Measurements from ENCODE around the gene FBXL17.
A peak's percentile ranks its signal among the peaks of the same experiment; 100 is the strongest.
"Not testable (repeated sequence)": the region's sequence is repeated elsewhere in the genome, so short reads cannot be mapped to it uniquely, and the experiment has no call there.

FBXL17 gene

GRCh38 chr5:108311682-108312081 lies 70.2 kb downstream of the FBXL17 start:
- Mint-ChIP-seq H3K36me3 (ENCODE audit: low read depth) (no peaks in the 10 kb centered on the region), H3K9me3 (no peaks in the 10 kb centered on the region)

DNA sequence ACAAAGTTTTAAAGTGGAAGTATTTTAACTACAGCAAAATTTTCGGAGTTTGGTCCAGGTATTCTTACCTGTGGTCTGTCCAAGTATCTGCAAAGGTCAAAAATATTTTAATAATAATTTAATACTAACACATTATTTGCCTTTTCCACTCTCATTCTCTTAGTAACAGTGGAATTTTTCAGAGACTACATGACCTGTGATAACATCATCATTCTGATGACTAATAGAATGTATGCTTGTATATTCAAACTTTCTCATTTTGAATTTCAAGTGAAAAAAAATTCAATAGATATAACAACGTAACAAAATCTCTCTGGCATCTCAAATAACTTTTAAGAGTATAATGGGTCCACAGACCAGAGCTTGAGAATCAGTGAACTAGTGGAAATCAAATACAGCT lies 78.3 kb downstream of the FBXL17 start:
- no peaks in the 10 kb centered on the region for H3K4me1 Mint-ChIP-seq (ENCODE audit: low read depth)
- H3K36me3 Mint-ChIP-seq (ENCODE audit: low read depth) = no peaks in the 10 kb centered on the region
- no peak overlapping the region for H3K27ac Mint-ChIP-seq
- no peaks in the 10 kb centered on the region for H3K9me3 Mint-ChIP-seq
- H3K4me3 Mint-ChIP-seq = no peak overlapping the region
- H3K27me3 Mint-ChIP-seq (ENCODE audit: low read depth) = no peaks in the 10 kb centered on the region

More at GRCh38 chr5:108311682-108312081, 70.2 kb downstream of the FBXL17 start:
- H3K27ac Mint-ChIP-seq = no peak overlapping the region
- H3K4me3 Mint-ChIP-seq = no peak overlapping the region
- H3K4me1 Mint-ChIP-seq (ENCODE audit: low read depth) = peaks cover 3% of the 10 kb centered on the region
- H3K27me3 Mint-ChIP-seq (ENCODE audit: low read depth) = no peaks in the 10 kb centered on the region

DNA sequence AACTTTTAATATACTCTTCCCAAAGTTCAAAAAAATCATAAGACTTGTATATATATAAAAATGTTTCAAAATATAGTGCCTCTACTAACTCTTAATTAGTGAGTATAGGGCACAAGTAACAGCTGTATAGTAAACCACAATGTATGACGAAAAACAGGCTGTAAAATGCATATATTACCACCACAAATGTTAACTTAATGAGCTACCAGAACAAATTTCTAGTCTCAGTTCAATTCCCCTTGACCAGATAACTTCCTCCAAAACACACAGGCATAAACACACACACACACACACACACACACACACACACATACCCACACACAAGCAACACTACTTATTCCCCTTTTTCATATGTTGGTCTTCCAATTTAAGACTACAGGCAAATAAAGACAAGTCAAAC lies 78.8 kb downstream of the FBXL17 start:
- no peaks in the 10 kb centered on the region for H3K4me1 Mint-ChIP-seq (ENCODE audit: low read depth)
- no peak overlapping the region for H3K4me3 Mint-ChIP-seq
- H3K27me3 Mint-ChIP-seq (ENCODE audit: low read depth) = no peaks in the 10 kb centered on the region
- no peaks in the 10 kb centered on the region for H3K9me3 Mint-ChIP-seq
- no peaks in the 10 kb centered on the region for H3K36me3 Mint-ChIP-seq (ENCODE audit: low read depth)
- H3K27ac Mint-ChIP-seq = no peak overlapping the region

GRCh38 chr5:108297042-108297601 lies 84.8 kb downstream of the FBXL17 start:
- Mint-ChIP-seq H3K27me3 (ENCODE audit: low read depth) (no peaks in the 10 kb centered on the region), H3K36me3 (ENCODE audit: low read depth) (no peaks in the 10 kb centered on the region), H3K27ac (no peak overlapping the region), H3K4me3 (no peak overlapping the region), H3K4me1 (ENCODE audit: low read depth) (no peaks in the 10 kb centered on the region), H3K9me3 (no peaks in the 10 kb centered on the region)

DNA sequence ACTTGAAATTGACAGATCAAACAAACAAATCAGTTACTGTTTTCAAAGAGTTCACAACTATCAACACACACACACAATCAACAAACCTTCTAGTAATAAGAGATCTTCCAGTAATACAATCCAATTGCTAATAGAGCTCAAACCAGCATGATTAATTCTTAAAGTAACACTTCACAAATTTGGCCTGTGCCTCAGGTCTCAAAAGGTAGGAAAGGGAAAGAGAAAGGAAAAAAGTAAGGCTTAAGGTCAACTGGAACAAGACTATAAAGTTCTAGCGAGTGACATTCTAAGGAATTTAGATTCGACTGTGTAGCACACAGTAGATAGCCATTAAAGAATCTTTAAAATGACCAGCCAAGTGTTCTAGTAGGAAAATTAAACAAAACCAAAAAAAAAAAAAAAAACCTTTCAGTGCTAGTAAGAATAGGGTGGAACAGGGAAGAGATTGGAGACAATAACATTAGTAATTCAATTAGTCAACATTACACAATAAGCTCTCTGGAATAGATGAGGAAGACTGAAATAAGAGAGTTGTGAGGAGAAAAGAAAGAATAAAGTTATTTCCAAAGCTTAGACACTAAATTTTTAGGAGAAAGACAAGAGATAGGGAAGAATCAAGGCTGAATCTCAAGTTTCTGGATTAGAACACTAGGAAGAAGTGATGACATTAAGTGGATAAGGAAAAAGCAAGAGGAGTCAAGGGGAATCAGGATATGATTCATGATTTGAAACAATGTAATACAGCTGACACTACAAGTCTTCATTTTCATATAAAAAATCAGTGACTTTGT lies 86.1 kb downstream of the FBXL17 start:
- no peaks in the 10 kb centered on the region for H3K27me3 Mint-ChIP-seq (ENCODE audit: low read depth)
- H3K27ac Mint-ChIP-seq = no peak overlapping the region
- no peaks in the 10 kb centered on the region for H3K36me3 Mint-ChIP-seq (ENCODE audit: low read depth)
- H3K4me3 Mint-ChIP-seq = no peak overlapping the region
- H3K9me3 Mint-ChIP-seq = no peaks in the 10 kb centered on the region
- H3K4me1 Mint-ChIP-seq (ENCODE audit: low read depth) = no peaks in the 10 kb centered on the region

DNA sequence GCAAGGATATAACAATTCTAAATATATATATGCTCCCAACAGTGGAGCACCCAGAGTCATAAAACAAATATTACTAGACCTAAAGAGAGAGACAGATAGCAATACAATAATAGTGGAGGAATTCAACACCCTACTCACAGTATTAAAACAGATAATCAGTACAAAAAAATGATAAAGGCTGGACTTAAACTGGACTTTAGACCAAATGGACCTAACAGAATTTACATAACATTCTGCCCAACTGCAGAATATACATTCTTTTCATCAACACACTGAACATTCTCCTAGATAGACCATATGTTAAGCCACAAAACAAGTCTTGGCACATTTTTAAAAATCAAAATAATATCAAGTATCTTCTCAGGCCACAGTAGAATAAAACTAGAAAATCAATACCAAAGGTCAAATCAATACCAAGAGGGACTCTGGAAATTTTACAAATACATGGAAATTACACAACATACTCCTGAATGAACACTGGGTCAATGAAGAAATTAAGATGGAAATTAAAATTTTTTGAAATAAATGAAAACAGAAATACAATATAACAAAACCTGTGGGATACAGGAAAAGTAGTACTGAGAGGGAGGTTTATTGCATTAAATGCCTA lies 100.8 kb downstream of the FBXL17 start:
- peaks cover 10% of the 10 kb centered on the region for H3K4me1 Mint-ChIP-seq (ENCODE audit: low read depth)
- H3K36me3 Mint-ChIP-seq (ENCODE audit: low read depth) = peaks cover 1% of the 10 kb centered on the region
- no peaks in the 10 kb centered on the region for H3K27me3 Mint-ChIP-seq (ENCODE audit: low read depth)

DNA sequence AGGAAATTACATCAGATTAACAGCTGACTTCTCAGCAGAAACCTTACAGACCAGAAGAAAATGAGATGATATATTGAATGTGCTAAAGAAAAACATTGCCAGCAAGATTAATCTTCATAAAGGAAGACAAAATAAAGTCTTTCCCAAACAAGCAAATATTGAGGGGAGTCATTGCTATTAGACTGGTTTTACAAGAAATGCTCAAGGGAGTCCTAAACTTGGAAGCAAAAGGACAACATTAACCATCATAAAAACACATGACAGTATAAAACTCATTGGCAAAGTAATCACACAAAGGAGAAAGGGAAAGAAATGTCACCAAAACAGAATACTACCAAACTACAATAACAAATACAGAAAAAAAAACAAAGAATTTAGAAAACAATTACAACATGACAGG lies 101.7 kb downstream of the FBXL17 start:
- Mint-ChIP-seq H3K9me3 (peaks cover 11% of the 10 kb centered on the region), H3K4me3 (no peak overlapping the region), H3K27me3 (ENCODE audit: low read depth) (no peaks in the 10 kb centered on the region), H3K27ac (peak overlapping the region; percentile 9), H3K36me3 (ENCODE audit: low read depth) (peaks cover 1% of the 10 kb centered on the region), H3K4me1 (ENCODE audit: low read depth) (peaks cover 10% of the 10 kb centered on the region)

More for the DNA sequence above, 100.8 kb downstream of the FBXL17 start:
- Mint-ChIP-seq H3K27ac (no peak overlapping the region), H3K9me3 (peaks cover 11% of the 10 kb centered on the region), H3K4me3 (no peak overlapping the region)

DNA sequence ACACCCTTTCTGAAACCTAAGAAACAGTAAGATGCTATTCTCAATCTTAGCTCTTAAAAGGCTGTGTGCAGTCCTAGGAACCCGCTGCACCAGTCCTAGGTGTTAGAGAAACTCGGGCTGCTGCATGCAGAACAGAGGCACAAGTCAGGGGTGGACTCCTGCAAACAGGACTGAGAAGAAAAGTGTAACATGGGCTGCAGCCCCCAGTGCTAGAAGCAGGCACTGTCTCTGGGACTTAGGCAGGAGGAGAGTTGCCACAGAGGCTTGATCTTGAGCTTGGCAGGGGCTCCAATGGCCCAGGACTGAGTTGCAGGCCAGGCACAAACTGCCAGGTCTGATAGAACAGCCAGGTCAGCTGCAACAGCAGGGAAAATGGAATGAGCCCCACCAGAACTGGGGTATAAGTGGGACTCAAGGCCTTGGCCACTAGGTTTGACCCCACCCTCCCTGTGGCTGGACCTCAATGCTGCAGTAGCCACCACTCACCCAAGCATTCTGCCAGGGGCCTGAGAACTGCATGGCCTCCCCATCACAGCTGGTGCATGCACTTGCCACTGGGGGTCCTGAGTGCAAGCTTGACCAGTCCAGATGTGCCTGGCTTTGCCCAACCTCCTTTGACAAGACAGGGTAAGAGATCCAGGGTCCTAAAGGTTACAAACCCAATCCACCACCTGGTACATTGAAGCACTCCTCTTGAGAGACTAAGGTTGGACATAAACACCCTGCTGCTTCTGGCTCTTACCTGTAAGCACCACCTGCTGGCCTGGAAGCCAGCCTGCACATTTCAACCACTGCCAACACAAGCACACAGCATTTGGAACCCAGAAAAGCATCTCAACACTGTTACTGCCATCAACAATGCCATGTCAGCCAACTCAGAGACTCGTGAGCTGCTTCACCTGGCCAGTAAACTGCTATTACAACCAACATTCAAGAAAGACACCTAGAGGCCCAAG lies 103.3 kb downstream of the FBXL17 start:
- peaks cover 11% of the 10 kb centered on the region for H3K9me3 Mint-ChIP-seq
- no peak overlapping the region for H3K4me3 Mint-ChIP-seq
- H3K4me1 Mint-ChIP-seq (ENCODE audit: low read depth) = peaks cover 10% of the 10 kb centered on the region
- no peak overlapping the region for H3K27ac Mint-ChIP-seq
- H3K36me3 Mint-ChIP-seq (ENCODE audit: low read depth) = peaks cover 1% of the 10 kb centered on the region
- no peaks in the 10 kb centered on the region for H3K27me3 Mint-ChIP-seq (ENCODE audit: low read depth)

DNA sequence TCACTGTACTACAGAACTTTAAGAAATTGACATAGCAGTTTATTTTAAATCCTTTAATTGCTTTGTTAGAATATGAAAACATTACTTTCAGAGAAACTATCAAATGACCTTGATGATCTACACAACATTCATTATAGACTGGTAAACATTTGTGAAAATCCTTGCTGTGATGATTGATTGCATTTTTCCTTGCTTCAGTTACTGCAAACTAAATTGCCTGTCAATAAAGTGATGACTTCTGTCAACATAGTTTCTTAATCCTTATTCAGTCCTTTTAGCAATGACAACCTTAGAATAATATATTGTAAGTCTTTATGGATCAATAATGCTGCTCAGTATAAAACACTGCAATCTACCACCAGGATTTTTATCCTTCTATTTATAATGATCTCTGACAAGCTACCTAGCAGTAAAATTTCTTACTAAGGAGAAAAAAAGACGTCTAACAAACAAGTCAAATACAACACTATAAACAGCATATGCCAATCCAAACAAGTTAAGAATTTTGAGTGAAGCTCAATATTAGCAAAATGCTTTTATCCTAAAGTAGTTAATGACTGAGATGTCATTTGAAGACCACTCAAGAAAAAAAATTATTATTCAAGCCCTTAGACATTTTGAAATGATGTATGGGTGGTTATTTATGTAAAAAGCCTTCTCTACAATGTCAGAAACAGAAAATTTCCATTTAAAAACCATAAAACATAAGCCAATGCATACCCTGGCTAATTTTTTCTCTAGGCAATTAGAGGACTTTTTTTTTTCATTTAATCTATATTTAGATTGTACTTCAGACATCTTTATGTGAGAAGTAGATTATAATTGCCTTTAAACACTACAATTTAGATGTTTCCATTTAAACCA lies 105.5 kb downstream of the FBXL17 start:
- H3K27me3 Mint-ChIP-seq (ENCODE audit: low read depth) = no peaks in the 10 kb centered on the region
- H3K4me1 Mint-ChIP-seq (ENCODE audit: low read depth) = peaks cover 10% of the 10 kb centered on the region
- peaks cover 1% of the 10 kb centered on the region for H3K36me3 Mint-ChIP-seq (ENCODE audit: low read depth)
- H3K27ac Mint-ChIP-seq = no peak overlapping the region
- peaks cover 2% of the 10 kb centered on the region for H3K9me3 Mint-ChIP-seq
- no peak overlapping the region for H3K4me3 Mint-ChIP-seq

DNA sequence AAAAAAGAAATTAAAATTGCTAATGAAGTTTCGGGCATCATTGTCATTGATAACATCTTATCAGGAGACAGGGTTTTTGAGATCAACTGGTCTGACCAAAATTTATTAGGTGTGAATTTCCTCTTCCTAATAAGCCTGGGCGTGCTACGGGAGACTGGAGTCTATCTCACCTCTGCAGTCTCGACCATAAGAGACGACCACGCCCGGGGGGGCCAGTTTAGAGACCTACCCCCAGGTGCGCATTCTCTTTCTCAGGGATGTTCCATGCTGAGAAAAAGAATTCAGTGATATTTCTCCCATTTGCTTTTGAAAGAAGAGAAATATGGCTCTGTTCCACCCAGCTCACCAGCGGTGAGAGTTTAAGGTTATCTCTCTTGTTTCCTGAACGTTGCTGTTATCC lies 107.8 kb downstream of the FBXL17 start:
- not testable (repeated sequence) for H3K27ac Mint-ChIP-seq; H3K4me3 Mint-ChIP-seq; H3K9me3 Mint-ChIP-seq; H3K4me1 Mint-ChIP-seq (ENCODE audit: low read depth); H3K36me3 Mint-ChIP-seq (ENCODE audit: low read depth); H3K27me3 Mint-ChIP-seq (ENCODE audit: low read depth)

- H3K4me1 Mint-ChIP-seq (ENCODE audit: low read depth) = no peaks in the 10 kb centered on the region
- H3K9me3 Mint-ChIP-seq = no peaks in the 10 kb centered on the region
- H3K27ac Mint-ChIP-seq = no peak overlapping the region
- H3K36me3 Mint-ChIP-seq (ENCODE audit: low read depth) = no peaks in the 10 kb centered on the region
- no peaks in the 10 kb centered on the region for H3K27me3 Mint-ChIP-seq (ENCODE audit: low read depth)
- no peak overlapping the region for H3K4me3 Mint-ChIP-seq
Measured at GRCh38 chr5:108271127-108271526, 110.8 kb downstream of the FBXL17 start.

DNA sequence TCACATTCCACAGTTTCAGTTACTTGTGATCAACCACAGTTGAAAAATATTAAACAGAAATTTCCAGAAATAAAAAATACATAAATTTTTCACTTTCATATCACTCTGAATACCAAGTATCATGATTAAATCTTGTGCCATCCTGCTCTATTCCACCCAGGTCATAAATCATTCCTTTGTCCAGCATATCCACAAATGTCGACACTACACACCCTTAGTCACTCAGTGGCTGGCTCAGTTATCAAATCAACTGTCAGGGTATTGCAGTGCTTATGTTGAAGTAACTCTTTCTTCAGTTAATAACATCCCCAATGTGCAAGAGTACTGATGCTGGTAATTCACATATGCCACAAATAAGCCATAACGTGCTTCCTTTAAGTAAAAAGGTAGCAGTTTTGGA lies 115.7 kb downstream of the FBXL17 start:
- no peak overlapping the region for H3K27ac Mint-ChIP-seq
- H3K9me3 Mint-ChIP-seq = no peaks in the 10 kb centered on the region

GRCh38 chr5:108264533-108264932 lies 117.4 kb downstream of the FBXL17 start:
- no peaks in the 10 kb centered on the region for H3K4me1 Mint-ChIP-seq (ENCODE audit: low read depth)
- H3K9me3 Mint-ChIP-seq = no peaks in the 10 kb centered on the region
- H3K27ac Mint-ChIP-seq = no peak overlapping the region
- no peaks in the 10 kb centered on the region for H3K27me3 Mint-ChIP-seq (ENCODE audit: low read depth)
- H3K4me3 Mint-ChIP-seq = no peak overlapping the region
- H3K36me3 Mint-ChIP-seq (ENCODE audit: low read depth) = no peaks in the 10 kb centered on the region

More for the DNA sequence above, 115.7 kb downstream of the FBXL17 start:
- H3K36me3 Mint-ChIP-seq (ENCODE audit: low read depth) = no peaks in the 10 kb centered on the region
- H3K4me1 Mint-ChIP-seq (ENCODE audit: low read depth) = no peaks in the 10 kb centered on the region
- no peaks in the 10 kb centered on the region for H3K27me3 Mint-ChIP-seq (ENCODE audit: low read depth)
- H3K4me3 Mint-ChIP-seq = no peak overlapping the region

- H3K4me3 Mint-ChIP-seq = no peak overlapping the region
- H3K27me3 Mint-ChIP-seq (ENCODE audit: low read depth) = no peaks in the 10 kb centered on the region
- no peaks in the 10 kb centered on the region for H3K36me3 Mint-ChIP-seq (ENCODE audit: low read depth)
- no peak overlapping the region for H3K27ac Mint-ChIP-seq
- H3K9me3 Mint-ChIP-seq = no peaks in the 10 kb centered on the region
- H3K4me1 Mint-ChIP-seq (ENCODE audit: low read depth) = no peaks in the 10 kb centered on the region
Measured at GRCh38 chr5:108263338-108263737, 118.6 kb downstream of the FBXL17 start.

Measured in T-helper 1 cell treated with Interleukin-12 subunit alpha and Interleukin-12 subunit beta and Interleukin-4 antibody, amounts not matched to agents 30 μg/mL and 1 μg/mL, for 36 hours (primary cell).